Trophoblast cell (in vitro differentiated cells and primary cell): ENCODE data around the gene CALCOCO1.

Experiments used
- DNase-seq, 2 donors: peaks; one replicate each; pipeline ENCODE4 v3.0.0-alpha.2; 2016
- H2AFZ ChIP-seq: 2 replicates; pipeline ENCODE4 v1.6.1; 2013; ENCODE audit warnings: low read length, moderate library complexity, mild to moderate bottlenecking; ENCODE audit not compliant: insufficient read depth, poor library complexity
- H2AK5ac ChIP-seq: 2 replicates; pipeline ENCODE4 v1.6.1; 2013; ENCODE audit warnings: mild to moderate bottlenecking, low read length
- H2BK120ac ChIP-seq: 2 replicates; pipeline ENCODE4 v1.6.1; 2013; ENCODE audit warnings: low read length, mild to moderate bottlenecking, moderate library complexity; ENCODE audit not compliant: insufficient read depth, poor library complexity
- H2BK12ac ChIP-seq: 2 replicates; pipeline ENCODE4 v1.6.1; 2013; ENCODE audit warnings: mild to moderate bottlenecking, low read length, moderate library complexity
- H2BK5ac ChIP-seq: 2 replicates; pipeline ENCODE4 v1.6.1; 2013; ENCODE audit warnings: low read length, low read depth, moderate library complexity, mild to moderate bottlenecking; ENCODE audit not compliant: poor library complexity
- H3K14ac ChIP-seq: 2 replicates; pipeline ENCODE4 v1.6.1; 2013; ENCODE audit warnings: mild to moderate bottlenecking, low read length
- H3K18ac ChIP-seq: 2 replicates; pipeline ENCODE4 v1.6.1; 2013; ENCODE audit warnings: mild to moderate bottlenecking, low read length
- H3K23ac ChIP-seq: 2 replicates; pipeline ENCODE4 v1.6.1; 2013; ENCODE audit warnings: low read length
- H3K27ac ChIP-seq: 2 replicates; pipeline ENCODE4 v1.5.1; 2013; ENCODE audit warnings: low read depth, mild to moderate bottlenecking, inconsistent platforms, low read length, moderate library complexity
- H3K27me3 ChIP-seq: 2 replicates; pipeline ENCODE4 v1.6.1; 2013; ENCODE audit warnings: inconsistent platforms, mild to moderate bottlenecking, low read length, moderate library complexity; ENCODE audit not compliant: insufficient read depth
- H3K36me3 ChIP-seq, 2 experiments: 1 replicate in 1 of 2; 2 replicates in 1 of 2; pipeline ENCODE4 v1.6.1; 2013; ENCODE audit warnings: low read length in 2 of 2, mild to moderate bottlenecking in 2 of 2, moderate library complexity in 1 of 2; ENCODE audit not compliant: insufficient read depth in 2 of 2, control insufficient read depth in 1 of 2
- H3K4ac ChIP-seq: 2 replicates; pipeline ENCODE4 v1.6.1; 2013; ENCODE audit warnings: low read depth, mild to moderate bottlenecking, low read length, moderate library complexity
- H3K4me1 ChIP-seq, 2 experiments: 1 replicate in 1 of 2; 2 replicates in 1 of 2; pipeline ENCODE4 v1.6.1; 2013; ENCODE audit warnings: low read length in 2 of 2, mild to moderate bottlenecking in 2 of 2, moderate library complexity in 1 of 2; ENCODE audit not compliant: insufficient read depth in 2 of 2, control insufficient read depth in 1 of 2
- H3K4me2 ChIP-seq: 2 replicates; pipeline ENCODE4 v1.6.1; 2013; ENCODE audit warnings: inconsistent platforms, mild to moderate bottlenecking, low read length, moderate library complexity
- H3K4me3 ChIP-seq: 2 replicates; pipeline ENCODE4 v1.5.1; 2013; ENCODE audit warnings: mild to moderate bottlenecking, low read depth, low read length, inconsistent platforms
- H3K79me1 ChIP-seq: one replicate; pipeline ENCODE4 v1.6.1; 2013; ENCODE audit warnings: low read length
- H3K79me2 ChIP-seq: 2 replicates; pipeline ENCODE4 v1.6.1; 2013; ENCODE audit warnings: low read length, mild to moderate bottlenecking; ENCODE audit not compliant: control insufficient read depth, insufficient read depth, poor library complexity
- H3K9ac ChIP-seq: 2 replicates; pipeline ENCODE4 v1.6.1; 2013; ENCODE audit warnings: mild to moderate bottlenecking, low read length
- H3K9me3 ChIP-seq: 2 replicates; pipeline ENCODE4 v1.6.1; 2013; ENCODE audit warnings: low read depth, mild to moderate bottlenecking, control low read depth, inconsistent platforms, low read length; ENCODE audit not compliant: insufficient read depth
- H4K12ac ChIP-seq: 2 replicates; pipeline ENCODE4 v1.6.1; 2013; ENCODE audit warnings: low read depth, mild to moderate bottlenecking, low read length, moderate library complexity
- H4K8ac ChIP-seq: 2 replicates; pipeline ENCODE4 v1.6.1; 2013; ENCODE audit warnings: low read depth, mild to moderate bottlenecking, low read length, moderate library complexity
- H4K91ac ChIP-seq: one replicate; pipeline ENCODE4 v1.6.1; 2013; ENCODE audit warnings: low read depth, mild to moderate bottlenecking, low read length, moderate library complexity
- WGBS: extraction: QIAGEN DNeasy Blood & Tissue Kit; methylation state at CpG from one replicate; pipeline ENCODE4 v1.1.7; 2013; ENCODE audit warnings: missing lambda C conversion rate; ENCODE audit not compliant: insufficient read length, insufficient coverage; ENCODE audit errors: extremely low coverage; 5-methylcytosine and 5-hydroxymethylcytosine counted together

The CALCOCO1 gene

DNA sequence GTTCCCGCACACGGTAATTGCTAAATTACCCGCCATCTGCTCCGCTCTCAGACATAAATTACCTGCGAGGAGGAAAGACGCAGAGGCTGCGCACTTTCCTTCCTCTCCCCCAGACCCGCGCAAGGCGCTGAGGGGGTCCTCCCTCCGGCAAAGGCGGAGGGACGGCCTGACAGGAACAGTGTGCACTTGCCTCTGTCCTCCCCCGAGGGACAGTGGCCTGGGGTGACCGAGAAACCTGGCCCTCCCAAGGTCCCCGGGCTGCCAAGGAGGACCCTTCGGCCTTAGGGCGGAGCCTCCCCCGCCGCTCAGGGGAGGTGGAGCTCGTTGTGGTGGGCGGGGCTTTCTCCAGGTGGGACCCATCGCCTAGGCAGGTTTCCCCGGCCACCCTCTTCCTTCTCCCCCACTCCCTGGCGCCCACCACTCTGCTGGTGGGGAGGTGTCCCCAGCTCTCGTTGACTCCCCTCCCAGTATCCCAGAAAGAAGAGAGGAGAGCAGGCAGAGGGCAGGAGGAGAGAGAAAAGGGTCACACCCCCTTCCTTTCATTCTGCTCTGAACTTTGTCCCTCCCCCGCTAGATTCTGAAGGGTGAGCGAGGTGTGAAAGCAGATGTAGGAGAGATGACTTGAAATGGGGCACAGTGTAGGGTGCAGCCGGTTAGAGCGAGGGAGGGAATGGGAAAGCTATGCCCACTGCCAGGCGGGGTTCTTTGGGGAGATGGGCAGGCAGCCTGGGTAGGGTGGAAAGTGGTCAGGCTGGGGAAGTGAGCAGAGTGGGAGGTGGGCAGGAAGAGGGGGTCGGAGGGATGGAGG, 11.4 kb upstream of the CALCOCO1 start:
- H3K27ac ChIP-seq, result no peak overlapping the region
- DNase-seq, result peak in 1 of 2 donors; percentile 47
- H3K27me3 ChIP-seq, result peaks cover 46% of the 10 kb centered on the region
- no peak overlapping the region for H3K23ac ChIP-seq
- H3K9me3 ChIP-seq, result peaks cover 7% of the 10 kb centered on the region
- no peak overlapping the region for H3K4ac ChIP-seq
- no peak overlapping the region for H3K4me3 ChIP-seq
- H3K14ac ChIP-seq, result no peak overlapping the region
- H3K4me2 ChIP-seq, result peak overlapping the region; percentile 55
- no peaks in the 10 kb centered on the region for H3K79me1 ChIP-seq
- no peak overlapping the region for H2BK120ac ChIP-seq
- peaks cover 3 to 8% of the 10 kb centered on the region in 2 experiments for H3K4me1 ChIP-seq
- H3K36me3 ChIP-seq, result no peaks in the 10 kb centered on the region
- H2AFZ ChIP-seq, result peak overlapping the region; percentile 8
- H2BK5ac ChIP-seq, result no peak overlapping the region
- no peaks in the 10 kb centered on the region for H3K79me2 ChIP-seq
- no peak overlapping the region for H3K9ac ChIP-seq
- no peak overlapping the region for H3K18ac ChIP-seq
- H2BK12ac ChIP-seq, result no peak overlapping the region
- no peak overlapping the region for H2AK5ac ChIP-seq
- H4K12ac ChIP-seq, result no peak overlapping the region
- no peak overlapping the region for H4K91ac ChIP-seq
- H4K8ac ChIP-seq, result no peak overlapping the region
- no CpG with 5 or more reads among the region's 32 CpGs for WGBS

DNA sequence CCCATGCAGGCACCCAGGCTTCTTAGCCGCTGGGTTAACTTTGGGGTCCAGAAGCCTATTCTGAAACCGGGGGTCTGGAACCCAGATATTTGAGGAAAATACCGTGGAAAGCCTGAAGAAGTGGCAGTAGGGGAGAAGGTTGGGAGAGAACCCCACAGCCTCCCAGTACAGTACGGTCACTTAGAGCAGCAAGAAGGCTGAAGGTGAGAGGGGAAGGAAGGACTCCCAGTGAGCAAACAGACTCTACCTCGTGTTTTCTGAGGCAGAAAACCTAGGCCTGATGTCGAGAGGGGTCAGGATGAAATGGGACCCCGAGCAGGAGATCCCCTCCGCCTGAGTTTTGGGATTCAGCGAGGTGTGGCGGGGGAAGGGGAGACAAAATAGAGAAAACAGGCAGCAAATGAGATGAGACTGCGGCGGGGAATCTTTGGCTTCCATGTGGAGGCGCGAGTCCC, 10.7 kb upstream of the CALCOCO1 start:
- H3K79me2 ChIP-seq, result no peaks in the 10 kb centered on the region

DNA sequence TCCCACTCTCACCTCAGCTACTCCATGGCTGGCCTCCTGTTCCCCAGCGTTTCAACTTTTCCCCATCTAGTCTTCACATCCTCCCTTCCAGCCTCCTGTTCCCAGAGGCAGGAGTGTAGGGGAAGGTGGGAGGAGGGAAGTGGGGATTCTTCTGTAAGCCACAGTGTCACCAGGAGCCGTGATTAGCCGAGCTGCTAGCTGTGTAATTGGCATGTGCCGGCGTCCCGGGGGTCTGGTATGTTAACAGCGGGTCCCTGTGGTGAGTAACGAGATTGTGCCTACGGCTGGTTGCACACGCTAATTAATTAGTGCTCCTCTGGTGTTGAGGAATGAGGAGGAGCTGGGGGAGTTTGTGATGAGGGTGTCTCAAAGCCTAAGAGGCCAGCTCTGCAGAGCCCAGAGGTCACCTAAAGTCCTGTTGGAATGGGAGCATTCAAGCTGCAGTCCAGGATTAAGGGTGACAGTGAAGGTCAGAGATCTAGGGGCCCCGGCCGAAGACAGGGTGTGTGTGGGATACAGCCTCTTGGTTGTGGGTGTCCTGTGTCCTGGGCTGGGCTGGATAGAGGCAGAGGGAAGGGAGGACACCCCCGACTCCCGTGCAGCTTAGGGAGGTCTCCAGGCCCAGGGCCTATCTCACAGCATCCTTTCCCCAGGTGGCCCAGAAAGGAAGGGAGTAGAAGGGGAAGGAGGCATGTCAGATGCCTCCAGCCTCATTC, 10.0 kb upstream of the CALCOCO1 start:
- H3K14ac ChIP-seq, result no peak overlapping the region
- H3K27ac ChIP-seq, result no peak overlapping the region
- H2BK5ac ChIP-seq, result no peak overlapping the region
- DNase-seq, result no peak
- H3K9ac ChIP-seq, result no peak overlapping the region
- H3K9me3 ChIP-seq, result peaks cover 6% of the 10 kb centered on the region
- no peak overlapping the region for H3K4ac ChIP-seq
- no peak overlapping the region for H3K23ac ChIP-seq
- H4K12ac ChIP-seq, result no peak overlapping the region
- no peak overlapping the region for H3K4me2 ChIP-seq
- H3K4me3 ChIP-seq, result no peak overlapping the region
- WGBS, result no CpG with 5 or more reads among the region's 14 CpGs
- no peak overlapping the region for H3K18ac ChIP-seq
- no peak overlapping the region for H4K91ac ChIP-seq
- H3K4me1 ChIP-seq, result peaks cover 3 to 8% of the 10 kb centered on the region in 2 experiments
- H2AK5ac ChIP-seq, result no peak overlapping the region
- H2BK120ac ChIP-seq, result no peak overlapping the region
- no peak overlapping the region for H4K8ac ChIP-seq
- no peaks in the 10 kb centered on the region for H3K79me2 ChIP-seq
- H3K27me3 ChIP-seq, result peaks cover 46% of the 10 kb centered on the region
- no peaks in the 10 kb centered on the region for H3K36me3 ChIP-seq
- no peak overlapping the region for H2AFZ ChIP-seq
- no peaks in the 10 kb centered on the region for H3K79me1 ChIP-seq
- H2BK12ac ChIP-seq, result no peak overlapping the region

More for the DNA sequence above, 10.7 kb upstream of the CALCOCO1 start:
- Histone ChIP-seq H3K14ac (no peak overlapping the region), H3K4me1 (peaks cover 3 to 8% of the 10 kb centered on the region in 2 experiments), H3K4me2 (peak overlapping the region; percentile 55), H2BK12ac (no peak overlapping the region), H3K36me3 (no peaks in the 10 kb centered on the region), H4K8ac (no peak overlapping the region), H3K4me3 (no peak overlapping the region), H3K27ac (no peak overlapping the region), H3K4ac (no peak overlapping the region), H4K12ac (no peak overlapping the region), H3K23ac (no peak overlapping the region), H3K27me3 (peaks cover 46% of the 10 kb centered on the region), H4K91ac (no peak overlapping the region), H2AK5ac (no peak overlapping the region), H2BK120ac (no peak overlapping the region), H2BK5ac (no peak overlapping the region), H3K79me1 (no peaks in the 10 kb centered on the region), H2AFZ (peak overlapping the region; percentile 8), H3K18ac (no peak overlapping the region), H3K9ac (no peak overlapping the region), H3K9me3 (peaks cover 6% of the 10 kb centered on the region)
- DNase-seq, result no peak
- WGBS, result no CpG with 5 or more reads among the region's 14 CpGs

DNA sequence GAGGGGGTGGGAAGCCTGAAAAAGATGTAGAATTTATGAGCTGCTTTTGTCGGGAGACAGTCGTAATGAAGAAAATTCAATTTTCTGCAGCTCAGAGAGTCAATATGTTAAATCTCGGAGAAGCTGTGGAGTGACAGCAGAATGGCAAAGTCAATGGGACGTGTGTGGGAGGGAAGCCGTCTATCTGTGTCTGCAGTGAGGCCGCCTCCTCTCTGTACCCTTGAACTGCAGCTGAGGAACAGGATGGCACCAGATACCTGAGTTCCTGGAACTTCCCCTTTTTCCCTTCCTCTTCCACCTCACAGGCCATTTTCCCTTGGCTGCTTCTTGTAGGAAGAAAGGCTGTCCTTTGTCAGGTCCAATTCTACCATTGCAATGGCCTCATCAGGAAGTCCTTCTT, 9.3 kb upstream of the CALCOCO1 start:
- WGBS, result no CpG with 5 or more reads among the region's 6 CpGs
- no peak overlapping the region for H2AK5ac ChIP-seq
- H2BK120ac ChIP-seq, result no peak overlapping the region
- peaks cover 46% of the 10 kb centered on the region for H3K27me3 ChIP-seq
- no peak overlapping the region for H3K18ac ChIP-seq
- H3K14ac ChIP-seq, result no peak overlapping the region
- H2BK12ac ChIP-seq, result no peak overlapping the region
- H3K79me1 ChIP-seq, result no peaks in the 10 kb centered on the region
- H3K4me2 ChIP-seq, result no peak overlapping the region
- no peak overlapping the region for H4K8ac ChIP-seq
- no peak overlapping the region for H2BK5ac ChIP-seq
- H4K91ac ChIP-seq, result no peak overlapping the region
- H4K12ac ChIP-seq, result no peak overlapping the region
- H2AFZ ChIP-seq, result no peak overlapping the region
- H3K9ac ChIP-seq, result no peak overlapping the region
- H3K23ac ChIP-seq, result no peak overlapping the region
- H3K27ac ChIP-seq, result no peak overlapping the region
- no peak for DNase-seq
- peaks cover 6% of the 10 kb centered on the region for H3K9me3 ChIP-seq
- H3K4me1 ChIP-seq, result peaks cover 3 to 8% of the 10 kb centered on the region in 2 experiments
- no peaks in the 10 kb centered on the region for H3K36me3 ChIP-seq
- H3K4me3 ChIP-seq, result no peak overlapping the region
- no peaks in the 10 kb centered on the region for H3K79me2 ChIP-seq
- no peak overlapping the region for H3K4ac ChIP-seq
